HepG2 (cell line): ENCODE measurements around the gene LST1. TPM values are rescaled to one million over a fixed set of nuclear protein-coding genes. Genes with fewer than 3 reads are reported as not detected.

Experiments used
- CREB1 ChIP-seq, 2 experiments: fragments of 450-650 bp in 1 of 2; IDR thresholded peaks; 2 replicates each; pipeline ENCODE4 v1.6.1; 2016 to 2017; ENCODE audit warnings: control low read depth in 1 of 2, mild to moderate bottlenecking in 1 of 2, missing compliant biosample characterization in 1 of 2, missing genetic modification characterization in 1 of 2
- GFI1 ChIP-seq: sonication (generic); formaldehyde crosslinking; IDR thresholded peaks from 2 replicates; pipeline ENCODE4 v1.5.0; 2020; ENCODE audit warnings: missing genetic modification reagents, mild to moderate bottlenecking, borderline replicate concordance
- HMGA1 ChIP-seq: sonication (generic); formaldehyde crosslinking; conservative IDR thresholded peaks from 2 replicates; pipeline ENCODE4 v1.4.0; 2020; ENCODE audit warnings: missing genetic modification reagents
- HNRNPH1 ChIP-seq: fragments of 200-400 bp; formaldehyde crosslinking; optimal IDR thresholded peaks from 2 replicates; pipeline ENCODE3; 2017; ENCODE audit warnings: mild to moderate bottlenecking, low read depth, low read length
- HOXA9 ChIP-seq: sonication (generic); formaldehyde crosslinking; IDR thresholded peaks from 2 replicates; pipeline ENCODE4 v1.8.1; 2022; ENCODE audit warnings: missing genetic modification reagents, mild to moderate bottlenecking, moderate library complexity, borderline replicate concordance
- ISL2 ChIP-seq: sonication (generic); formaldehyde crosslinking; IDR thresholded peaks from 2 replicates; pipeline ENCODE4 v1.5.0; 2020; ENCODE audit warnings: missing genetic modification reagents
- KDM5B ChIP-seq: sonication (generic); formaldehyde crosslinking; IDR thresholded peaks from 2 replicates; pipeline ENCODE4 v1.4.0; 2020; ENCODE audit warnings: missing genetic modification reagents, mild to moderate bottlenecking, borderline replicate concordance
- POLR2AphosphoS5 ChIP-seq: IDR thresholded peaks from 2 replicates; pipeline ENCODE4 v1.6.1; 2012; ENCODE audit warnings: low read depth, low read length
- RARA ChIP-seq: IDR thresholded peaks from 2 replicates; pipeline ENCODE4 v1.6.1; 2016; ENCODE audit warnings: missing genetic modification reagents, missing compliant biosample characterization
- RXRA ChIP-seq: sonication (generic); formaldehyde crosslinking; IDR thresholded peaks from 2 replicates; pipeline ENCODE4 v1.5.1; 2020; ENCODE audit warnings: missing genetic modification reagents
- ZKSCAN5 ChIP-seq: sonication (generic); formaldehyde crosslinking; IDR thresholded peaks from 2 replicates; pipeline ENCODE4 v1.5.1; 2020; ENCODE audit warnings: mild to moderate bottlenecking, missing genetic modification reagents
- ZNF230 ChIP-seq: sonication (generic); formaldehyde crosslinking; IDR thresholded peaks from 2 replicates; pipeline ENCODE4 v1.4.0; 2020; ENCODE audit warnings: mild to moderate bottlenecking, missing genetic modification reagents
- ZNF253 ChIP-seq: sonication (generic); formaldehyde crosslinking; IDR thresholded peaks from 2 replicates; pipeline ENCODE4 v1.8.0; 2022; ENCODE audit warnings: mild to moderate bottlenecking, missing genetic modification reagents, borderline replicate concordance
- ZNF329 ChIP-seq: sonication (generic); formaldehyde crosslinking; IDR thresholded peaks from 2 replicates; pipeline ENCODE4 v1.9.0; 2021; ENCODE audit warnings: low read depth, mild to moderate bottlenecking, missing genetic modification reagents
- ZNF781 ChIP-seq: sonication (generic); formaldehyde crosslinking; IDR thresholded peaks from 2 replicates; pipeline ENCODE4 v1.5.1; 2020; ENCODE audit warnings: borderline replicate concordance, mild to moderate bottlenecking, missing genetic modification reagents; ENCODE audit errors: not compliant biosample characterization
- polyA plus RNA-seq, 8 experiments: library from polyadenylated mRNA; depleted of rRNA in 3 of 8; stranded (reverse) in 7 of 8; unstranded in 1 of 8; fragments of >200 nt; fragmentation: Illumina TruSeq in 4 of 8; extraction: Trizol in 4 of 8; gene quantifications; 2 replicates each; pipeline versions ENCODE4 v1.2.1 to v1.2.3, GENCODE V29; 2011 to 2016; ENCODE audit warnings: low read depth in 4 of 8, missing spikeins in 1 of 8, mixed read lengths in 1 of 8; ENCODE audit not compliant: insufficient read depth in 1 of 8
- total RNA-seq, 5 experiments: library from RNA; depleted of rRNA; stranded (reverse); fragments of >200 nt; fragmentation: Illumina TruSeq; extraction: Trizol; gene quantifications; 2 replicates each; pipeline ENCODE4 v1.2.3, GENCODE V29; 2016; ENCODE audit warnings: low read depth in 1 of 5
- TF ChIP-seq, protein P1 (sequence below): sonication (generic); formaldehyde crosslinking; IDR thresholded peaks from 2 replicates; pipeline ENCODE4 v1.5.1; 2020; ENCODE audit warnings: mild to moderate bottlenecking, missing genetic modification reagents, moderate library complexity
- TF ChIP-seq, protein P2 (sequence below): sonication (generic); formaldehyde crosslinking; IDR thresholded peaks from 2 replicates; pipeline ENCODE4 v1.9.0; 2022; ENCODE audit warnings: missing genetic modification reagents, mild to moderate bottlenecking, borderline replicate concordance
- TF ChIP-seq, protein P3 (sequence below): sonication (generic); formaldehyde crosslinking; IDR thresholded peaks from 2 replicates; pipeline ENCODE4 v1.4.0; 2020; ENCODE audit warnings: missing genetic modification reagents, borderline replicate concordance

The LST1 gene
- total and polyA plus RNA-seq, 2 of the 13 experiments (the other 11 are each of a cell fraction or from before 2014, with no cell fraction given), result not detected

DNA sequence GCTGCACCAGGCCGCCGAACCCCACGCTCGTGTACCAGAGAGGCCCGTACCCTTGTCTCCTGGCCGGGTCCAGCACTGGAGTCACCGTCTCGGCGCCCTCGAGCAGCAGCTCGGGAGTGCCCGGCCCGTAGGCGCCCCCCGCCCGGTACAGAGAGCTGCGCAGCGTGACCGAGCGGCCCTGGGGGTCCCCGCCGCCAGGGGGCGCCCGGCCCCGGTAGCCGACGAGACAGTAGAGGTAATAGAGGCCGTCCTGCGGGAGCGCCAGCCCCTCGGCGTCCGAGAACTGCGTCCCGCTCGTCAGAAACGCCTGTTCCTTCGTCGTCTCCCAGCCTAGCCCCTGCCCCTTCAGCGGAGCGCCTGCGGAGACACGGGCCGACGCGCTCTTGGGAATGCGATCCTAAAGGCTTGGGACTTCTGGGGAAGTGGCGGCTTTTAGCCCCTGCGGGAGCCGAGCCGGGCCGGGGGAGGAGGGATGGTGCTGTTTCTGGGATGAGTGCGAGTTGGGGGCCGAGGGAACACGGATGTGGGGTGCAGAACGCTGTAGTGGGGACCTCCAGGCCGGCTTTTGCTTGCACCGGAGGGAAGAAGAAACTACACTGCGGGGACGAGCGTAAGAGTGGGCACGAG is 5.2 kb upstream of the LST1 start (continued):
- TF ChIP-seq ZNF781 (CRISPR knock-in tag), result no peak
- TF ChIP-seq HOXA9 (CRISPR knock-in tag), result peak; percentile 38; the same call in 1 of the 2 replicates
- peak; percentile 42; the same call in 1 of the 2 replicates for TF ChIP-seq POLR2AphosphoS5
- TF ChIP-seq HMGA1, result no peak
- TF ChIP-seq, protein P1, sequence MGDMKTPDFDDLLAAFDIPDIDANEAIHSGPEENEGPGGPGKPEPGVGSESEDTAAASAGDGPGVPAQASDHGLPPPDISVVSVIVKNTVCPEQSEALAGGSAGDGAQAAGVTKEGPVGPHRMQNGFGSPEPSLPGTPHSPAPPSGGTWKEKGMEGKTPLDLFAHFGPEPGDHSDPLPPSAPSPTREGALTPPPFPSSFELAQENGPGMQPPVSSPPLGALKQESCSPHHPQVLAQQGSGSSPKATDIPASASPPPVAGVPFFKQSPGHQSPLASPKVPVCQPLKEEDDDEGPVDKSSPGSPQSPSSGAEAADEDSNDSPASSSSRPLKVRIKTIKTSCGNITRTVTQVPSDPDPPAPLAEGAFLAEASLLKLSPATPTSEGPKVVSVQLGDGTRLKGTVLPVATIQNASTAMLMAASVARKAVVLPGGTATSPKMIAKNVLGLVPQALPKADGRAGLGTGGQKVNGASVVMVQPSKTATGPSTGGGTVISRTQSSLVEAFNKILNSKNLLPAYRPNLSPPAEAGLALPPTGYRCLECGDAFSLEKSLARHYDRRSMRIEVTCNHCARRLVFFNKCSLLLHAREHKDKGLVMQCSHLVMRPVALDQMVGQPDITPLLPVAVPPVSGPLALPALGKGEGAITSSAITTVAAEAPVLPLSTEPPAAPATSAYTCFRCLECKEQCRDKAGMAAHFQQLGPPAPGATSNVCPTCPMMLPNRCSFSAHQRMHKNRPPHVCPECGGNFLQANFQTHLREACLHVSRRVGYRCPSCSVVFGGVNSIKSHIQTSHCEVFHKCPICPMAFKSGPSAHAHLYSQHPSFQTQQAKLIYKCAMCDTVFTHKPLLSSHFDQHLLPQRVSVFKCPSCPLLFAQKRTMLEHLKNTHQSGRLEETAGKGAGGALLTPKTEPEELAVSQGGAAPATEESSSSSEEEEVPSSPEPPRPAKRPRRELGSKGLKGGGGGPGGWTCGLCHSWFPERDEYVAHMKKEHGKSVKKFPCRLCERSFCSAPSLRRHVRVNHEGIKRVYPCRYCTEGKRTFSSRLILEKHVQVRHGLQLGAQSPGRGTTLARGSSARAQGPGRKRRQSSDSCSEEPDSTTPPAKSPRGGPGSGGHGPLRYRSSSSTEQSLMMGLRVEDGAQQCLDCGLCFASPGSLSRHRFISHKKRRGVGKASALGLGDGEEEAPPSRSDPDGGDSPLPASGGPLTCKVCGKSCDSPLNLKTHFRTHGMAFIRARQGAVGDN (CRISPR knock-in tag), result peak; percentile 92
- TF ChIP-seq CREB1 (IDR thresholded peaks at IDR 0.05), result peak; percentile 41; the same call in 1 of the 2 replicates
- TF ChIP-seq CREB1 (CRISPR knock-in tag; IDR thresholded peaks at IDR 0.05), result no peak
- TF ChIP-seq, protein P2, sequence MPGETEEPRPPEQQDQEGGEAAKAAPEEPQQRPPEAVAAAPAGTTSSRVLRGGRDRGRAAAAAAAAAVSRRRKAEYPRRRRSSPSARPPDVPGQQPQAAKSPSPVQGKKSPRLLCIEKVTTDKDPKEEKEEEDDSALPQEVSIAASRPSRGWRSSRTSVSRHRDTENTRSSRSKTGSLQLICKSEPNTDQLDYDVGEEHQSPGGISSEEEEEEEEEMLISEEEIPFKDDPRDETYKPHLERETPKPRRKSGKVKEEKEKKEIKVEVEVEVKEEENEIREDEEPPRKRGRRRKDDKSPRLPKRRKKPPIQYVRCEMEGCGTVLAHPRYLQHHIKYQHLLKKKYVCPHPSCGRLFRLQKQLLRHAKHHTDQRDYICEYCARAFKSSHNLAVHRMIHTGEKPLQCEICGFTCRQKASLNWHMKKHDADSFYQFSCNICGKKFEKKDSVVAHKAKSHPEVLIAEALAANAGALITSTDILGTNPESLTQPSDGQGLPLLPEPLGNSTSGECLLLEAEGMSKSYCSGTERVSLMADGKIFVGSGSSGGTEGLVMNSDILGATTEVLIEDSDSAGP (CRISPR knock-in tag), result peak; percentile 77; the same call in 1 of the 2 replicates
- TF ChIP-seq ZKSCAN5 (CRISPR knock-in tag), result no peak
- TF ChIP-seq KDM5B (CRISPR knock-in tag), result peak; percentile 96
- no peak for TF ChIP-seq HNRNPH1
- no peak for TF ChIP-seq ISL2
- TF ChIP-seq ZNF253, result peak; percentile 81; the same call in 1 of the 2 replicates
- peak; percentile 66; the same call in 1 of the 2 replicates for TF ChIP-seq ZNF230
- TF ChIP-seq ZNF329 (CRISPR knock-in tag), result no peak
- peak; percentile 47; the same call in 1 of the 2 replicates for TF ChIP-seq RXRA (CRISPR knock-in tag)
- TF ChIP-seq GFI1 (CRISPR knock-in tag), result no peak
- TF ChIP-seq, protein P3, sequence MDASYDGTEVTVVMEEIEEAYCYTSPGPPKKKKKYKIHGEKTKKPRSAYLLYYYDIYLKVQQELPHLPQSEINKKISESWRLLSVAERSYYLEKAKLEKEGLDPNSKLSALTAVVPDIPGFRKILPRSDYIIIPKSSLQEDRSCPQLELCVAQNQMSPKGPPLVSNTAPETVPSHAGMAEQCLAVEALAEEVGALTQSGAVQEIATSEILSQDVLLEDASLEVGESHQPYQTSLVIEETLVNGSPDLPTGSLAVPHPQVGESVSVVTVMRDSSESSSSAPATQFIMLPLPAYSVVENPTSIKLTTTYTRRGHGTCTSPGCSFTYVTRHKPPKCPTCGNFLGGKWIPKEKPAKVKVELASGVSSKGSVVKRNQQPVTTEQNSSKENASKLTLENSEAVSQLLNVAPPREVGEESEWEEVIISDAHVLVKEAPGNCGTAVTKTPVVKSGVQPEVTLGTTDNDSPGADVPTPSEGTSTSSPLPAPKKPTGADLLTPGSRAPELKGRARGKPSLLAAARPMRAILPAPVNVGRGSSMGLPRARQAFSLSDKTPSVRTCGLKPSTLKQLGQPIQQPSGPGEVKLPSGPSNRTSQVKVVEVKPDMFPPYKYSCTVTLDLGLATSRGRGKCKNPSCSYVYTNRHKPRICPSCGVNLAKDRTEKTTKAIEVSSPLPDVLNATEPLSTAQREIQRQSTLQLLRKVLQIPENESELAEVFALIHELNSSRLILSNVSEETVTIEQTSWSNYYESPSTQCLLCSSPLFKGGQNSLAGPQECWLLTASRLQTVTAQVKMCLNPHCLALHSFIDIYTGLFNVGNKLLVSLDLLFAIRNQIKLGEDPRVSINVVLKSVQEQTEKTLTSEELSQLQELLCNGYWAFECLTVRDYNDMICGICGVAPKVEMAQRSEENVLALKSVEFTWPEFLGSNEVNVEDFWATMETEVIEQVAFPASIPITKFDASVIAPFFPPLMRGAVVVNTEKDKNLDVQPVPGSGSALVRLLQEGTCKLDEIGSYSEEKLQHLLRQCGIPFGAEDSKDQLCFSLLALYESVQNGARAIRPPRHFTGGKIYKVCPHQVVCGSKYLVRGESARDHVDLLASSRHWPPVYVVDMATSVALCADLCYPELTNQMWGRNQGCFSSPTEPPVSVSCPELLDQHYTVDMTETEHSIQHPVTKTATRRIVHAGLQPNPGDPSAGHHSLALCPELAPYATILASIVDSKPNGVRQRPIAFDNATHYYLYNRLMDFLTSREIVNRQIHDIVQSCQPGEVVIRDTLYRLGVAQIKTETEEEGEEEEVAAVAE (CRISPR knock-in tag), result no peak
- TF ChIP-seq RARA (CRISPR knock-in tag), result 0 out of 2 replicates have a peak, but pooled peaks have one; percentile 20
